ENCODE data around the gene ZRANB3.

DNA sequence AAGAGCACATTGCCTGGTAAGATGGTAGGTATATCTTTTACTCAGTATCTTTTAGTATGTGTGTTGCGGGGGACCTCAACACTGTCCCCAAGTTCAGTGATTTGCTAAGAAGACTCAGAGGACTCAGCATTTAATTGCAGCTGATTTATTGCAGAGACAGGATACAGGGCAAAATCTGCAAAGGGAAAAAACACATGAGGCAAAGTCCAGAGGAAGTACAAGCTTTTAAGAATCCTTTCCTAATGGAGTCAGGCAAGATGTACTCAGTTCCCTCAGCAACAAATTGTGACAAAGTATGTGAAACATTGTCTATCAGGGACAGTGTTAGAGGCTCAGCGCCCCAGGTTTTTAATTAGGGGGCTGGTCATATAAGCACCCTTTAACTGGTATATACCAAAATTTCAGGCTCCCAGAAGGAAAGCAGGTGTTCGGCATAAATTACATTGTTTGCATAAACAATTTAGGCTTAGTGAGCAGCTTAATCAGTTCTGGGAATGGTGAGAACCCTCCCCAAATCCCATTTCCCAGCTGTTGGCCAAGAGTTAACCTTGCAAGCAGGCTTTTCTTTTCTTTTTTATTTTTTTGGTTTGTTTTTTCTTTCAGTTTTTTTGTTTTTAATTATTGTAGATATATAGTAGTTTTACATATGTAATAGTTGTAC lies 437.2 kb downstream of the ZRANB3 start:
- TF ChIP-seq, protein P1, sequence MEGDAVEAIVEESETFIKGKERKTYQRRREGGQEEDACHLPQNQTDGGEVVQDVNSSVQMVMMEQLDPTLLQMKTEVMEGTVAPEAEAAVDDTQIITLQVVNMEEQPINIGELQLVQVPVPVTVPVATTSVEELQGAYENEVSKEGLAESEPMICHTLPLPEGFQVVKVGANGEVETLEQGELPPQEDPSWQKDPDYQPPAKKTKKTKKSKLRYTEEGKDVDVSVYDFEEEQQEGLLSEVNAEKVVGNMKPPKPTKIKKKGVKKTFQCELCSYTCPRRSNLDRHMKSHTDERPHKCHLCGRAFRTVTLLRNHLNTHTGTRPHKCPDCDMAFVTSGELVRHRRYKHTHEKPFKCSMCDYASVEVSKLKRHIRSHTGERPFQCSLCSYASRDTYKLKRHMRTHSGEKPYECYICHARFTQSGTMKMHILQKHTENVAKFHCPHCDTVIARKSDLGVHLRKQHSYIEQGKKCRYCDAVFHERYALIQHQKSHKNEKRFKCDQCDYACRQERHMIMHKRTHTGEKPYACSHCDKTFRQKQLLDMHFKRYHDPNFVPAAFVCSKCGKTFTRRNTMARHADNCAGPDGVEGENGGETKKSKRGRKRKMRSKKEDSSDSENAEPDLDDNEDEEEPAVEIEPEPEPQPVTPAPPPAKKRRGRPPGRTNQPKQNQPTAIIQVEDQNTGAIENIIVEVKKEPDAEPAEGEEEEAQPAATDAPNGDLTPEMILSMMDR (IDR thresholded peaks at IDR 0.05; ENCODE audit: low read depth, low read length, missing input control) = no peak
- TF ChIP-seq, protein P2, sequence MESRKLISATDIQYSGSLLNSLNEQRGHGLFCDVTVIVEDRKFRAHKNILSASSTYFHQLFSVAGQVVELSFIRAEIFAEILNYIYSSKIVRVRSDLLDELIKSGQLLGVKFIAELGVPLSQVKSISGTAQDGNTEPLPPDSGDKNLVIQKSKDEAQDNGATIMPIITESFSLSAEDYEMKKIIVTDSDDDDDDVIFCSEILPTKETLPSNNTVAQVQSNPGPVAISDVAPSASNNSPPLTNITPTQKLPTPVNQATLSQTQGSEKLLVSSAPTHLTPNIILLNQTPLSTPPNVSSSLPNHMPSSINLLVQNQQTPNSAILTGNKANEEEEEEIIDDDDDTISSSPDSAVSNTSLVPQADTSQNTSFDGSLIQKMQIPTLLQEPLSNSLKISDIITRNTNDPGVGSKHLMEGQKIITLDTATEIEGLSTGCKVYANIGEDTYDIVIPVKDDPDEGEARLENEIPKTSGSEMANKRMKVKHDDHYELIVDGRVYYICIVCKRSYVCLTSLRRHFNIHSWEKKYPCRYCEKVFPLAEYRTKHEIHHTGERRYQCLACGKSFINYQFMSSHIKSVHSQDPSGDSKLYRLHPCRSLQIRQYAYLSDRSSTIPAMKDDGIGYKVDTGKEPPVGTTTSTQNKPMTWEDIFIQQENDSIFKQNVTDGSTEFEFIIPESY (IDR thresholded peaks at IDR 0.05) = no peak
- TF ChIP-seq JUND (IDR thresholded peaks at IDR 0.05) (no peak), RAD21 (IDR thresholded peaks at IDR 0.05) (no peak), GABPA (IDR thresholded peaks at IDR 0.05 in 1 of 2, conservative IDR thresholded peaks at IDR 0.05 in 1 of 2) (no peak), SP1 (IDR thresholded peaks at IDR 0.05) (no peak), FOXA2 (IDR thresholded peaks at IDR 0.05) (no peak), YY1 (IDR thresholded peaks at IDR 0.05) (no peak), EGR1 (IDR thresholded peaks at IDR 0.05; ENCODE audit: low read depth in 2 of 2) (no peak)
- TF ChIP-seq, protein P3, sequence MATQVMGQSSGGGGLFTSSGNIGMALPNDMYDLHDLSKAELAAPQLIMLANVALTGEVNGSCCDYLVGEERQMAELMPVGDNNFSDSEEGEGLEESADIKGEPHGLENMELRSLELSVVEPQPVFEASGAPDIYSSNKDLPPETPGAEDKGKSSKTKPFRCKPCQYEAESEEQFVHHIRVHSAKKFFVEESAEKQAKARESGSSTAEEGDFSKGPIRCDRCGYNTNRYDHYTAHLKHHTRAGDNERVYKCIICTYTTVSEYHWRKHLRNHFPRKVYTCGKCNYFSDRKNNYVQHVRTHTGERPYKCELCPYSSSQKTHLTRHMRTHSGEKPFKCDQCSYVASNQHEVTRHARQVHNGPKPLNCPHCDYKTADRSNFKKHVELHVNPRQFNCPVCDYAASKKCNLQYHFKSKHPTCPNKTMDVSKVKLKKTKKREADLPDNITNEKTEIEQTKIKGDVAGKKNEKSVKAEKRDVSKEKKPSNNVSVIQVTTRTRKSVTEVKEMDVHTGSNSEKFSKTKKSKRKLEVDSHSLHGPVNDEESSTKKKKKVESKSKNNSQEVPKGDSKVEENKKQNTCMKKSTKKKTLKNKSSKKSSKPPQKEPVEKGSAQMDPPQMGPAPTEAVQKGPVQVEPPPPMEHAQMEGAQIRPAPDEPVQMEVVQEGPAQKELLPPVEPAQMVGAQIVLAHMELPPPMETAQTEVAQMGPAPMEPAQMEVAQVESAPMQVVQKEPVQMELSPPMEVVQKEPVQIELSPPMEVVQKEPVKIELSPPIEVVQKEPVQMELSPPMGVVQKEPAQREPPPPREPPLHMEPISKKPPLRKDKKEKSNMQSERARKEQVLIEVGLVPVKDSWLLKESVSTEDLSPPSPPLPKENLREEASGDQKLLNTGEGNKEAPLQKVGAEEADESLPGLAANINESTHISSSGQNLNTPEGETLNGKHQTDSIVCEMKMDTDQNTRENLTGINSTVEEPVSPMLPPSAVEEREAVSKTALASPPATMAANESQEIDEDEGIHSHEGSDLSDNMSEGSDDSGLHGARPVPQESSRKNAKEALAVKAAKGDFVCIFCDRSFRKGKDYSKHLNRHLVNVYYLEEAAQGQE (IDR thresholded peaks at IDR 0.05) = no peak
- TF ChIP-seq, protein P4, sequence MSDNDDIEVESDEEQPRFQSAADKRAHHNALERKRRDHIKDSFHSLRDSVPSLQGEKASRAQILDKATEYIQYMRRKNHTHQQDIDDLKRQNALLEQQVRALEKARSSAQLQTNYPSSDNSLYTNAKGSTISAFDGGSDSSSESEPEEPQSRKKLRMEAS (IDR thresholded peaks at IDR 0.05) = no peak
- TF ChIP-seq, protein P5, sequence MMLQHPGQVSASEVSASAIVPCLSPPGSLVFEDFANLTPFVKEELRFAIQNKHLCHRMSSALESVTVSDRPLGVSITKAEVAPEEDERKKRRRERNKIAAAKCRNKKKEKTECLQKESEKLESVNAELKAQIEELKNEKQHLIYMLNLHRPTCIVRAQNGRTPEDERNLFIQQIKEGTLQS (IDR thresholded peaks at IDR 0.05) = no peak

All from liver (tissue), 3 donors.